Breast epithelium (tissue), 3 donors: Measurements from ENCODE around the gene MAOB.

ENCODE experiments used
- CTCF ChIP-seq, 3 donors: fragments of 450-650 bp; IDR thresholded peaks; one replicate each; pipeline ENCODE4 v1.5.1; 2016 to 2017; ENCODE audit warnings: antibody characterized with exemption in 3 of 3, mild to moderate bottlenecking in 3 of 3, moderate library complexity in 3 of 3
- POLR2AphosphoS5 ChIP-seq, 3 donors: sonication (generic); formaldehyde crosslinking; IDR thresholded peaks; one replicate each; pipeline ENCODE4 v1.6.1; 2017; ENCODE audit warnings: antibody characterized with exemption in 3 of 3

GRCh38 chrX:43870758-43871419 lies 11.4 kb downstream of the MAOB start:
- no peak for TF ChIP-seq POLR2AphosphoS5 (IDR thresholded peaks at IDR 0.05)
- no peak for TF ChIP-seq CTCF (IDR thresholded peaks at IDR 0.05)
